ENCODE data around the gene DEFB113. TPM values are rescaled to one million over a fixed set of nuclear protein-coding genes. Genes with fewer than 3 reads are reported as not detected.

The DEFB113 gene
- total RNA-seq, 4 donors from 2014 or later: not detected

GRCh38 chr6:49937017-49937416 is 32.4 kb downstream of the DEFB113 start:
- H3K4me3 ChIP-seq: no peak overlapping the region

DNA sequence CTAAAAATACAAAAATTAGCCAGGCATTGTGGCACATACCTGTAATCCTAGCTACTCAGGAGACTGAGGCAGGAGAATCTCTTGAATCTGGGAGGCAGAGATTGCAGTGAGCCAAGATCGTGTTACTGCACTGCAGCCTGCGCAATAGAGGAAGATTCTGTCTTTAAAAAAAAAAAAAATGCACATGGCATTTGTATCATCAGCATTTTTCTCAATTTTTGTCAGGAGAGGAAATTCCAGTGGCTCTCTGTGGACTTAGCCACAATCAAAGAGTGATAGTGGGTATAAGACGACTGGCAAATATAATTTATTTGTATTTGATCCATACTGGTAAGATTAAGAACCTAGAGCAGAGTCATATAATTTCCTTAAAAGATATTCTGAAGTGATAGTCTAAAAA is 34.0 kb downstream of the DEFB113 start:
- Histone ChIP-seq H3K9me3 (no peaks in the 10 kb centered on the region), H3K4me1 (no peaks in the 10 kb centered on the region), H3K27me3 (no peaks in the 10 kb centered on the region), H3K36me3 (no peaks in the 10 kb centered on the region), H3K27ac (no peak overlapping the region), H3K4me3 (no peak overlapping the region)
- DNase-seq: no peak
- TF ChIP-seq, protein P1, sequence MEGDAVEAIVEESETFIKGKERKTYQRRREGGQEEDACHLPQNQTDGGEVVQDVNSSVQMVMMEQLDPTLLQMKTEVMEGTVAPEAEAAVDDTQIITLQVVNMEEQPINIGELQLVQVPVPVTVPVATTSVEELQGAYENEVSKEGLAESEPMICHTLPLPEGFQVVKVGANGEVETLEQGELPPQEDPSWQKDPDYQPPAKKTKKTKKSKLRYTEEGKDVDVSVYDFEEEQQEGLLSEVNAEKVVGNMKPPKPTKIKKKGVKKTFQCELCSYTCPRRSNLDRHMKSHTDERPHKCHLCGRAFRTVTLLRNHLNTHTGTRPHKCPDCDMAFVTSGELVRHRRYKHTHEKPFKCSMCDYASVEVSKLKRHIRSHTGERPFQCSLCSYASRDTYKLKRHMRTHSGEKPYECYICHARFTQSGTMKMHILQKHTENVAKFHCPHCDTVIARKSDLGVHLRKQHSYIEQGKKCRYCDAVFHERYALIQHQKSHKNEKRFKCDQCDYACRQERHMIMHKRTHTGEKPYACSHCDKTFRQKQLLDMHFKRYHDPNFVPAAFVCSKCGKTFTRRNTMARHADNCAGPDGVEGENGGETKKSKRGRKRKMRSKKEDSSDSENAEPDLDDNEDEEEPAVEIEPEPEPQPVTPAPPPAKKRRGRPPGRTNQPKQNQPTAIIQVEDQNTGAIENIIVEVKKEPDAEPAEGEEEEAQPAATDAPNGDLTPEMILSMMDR (IDR thresholded peaks at IDR 0.05): no peak

More at GRCh38 chr6:49937017-49937416, 32.4 kb downstream of the DEFB113 start:
- H3K36me3 ChIP-seq: no peaks in the 10 kb centered on the region
- H3K9me3 ChIP-seq: no peaks in the 10 kb centered on the region
- no peaks in the 10 kb centered on the region for H3K27me3 ChIP-seq
- TF ChIP-seq, protein P1 (IDR thresholded peaks at IDR 0.05): no peak
- TF ChIP-seq POLR2A (IDR thresholded peaks at IDR 0.05): no peak
- no peaks in the 10 kb centered on the region for H3K4me1 ChIP-seq
- no peak for DNase-seq
- H3K27ac ChIP-seq: no peak overlapping the region

GRCh38 chr6:49934770-49935169 is 34.7 kb downstream of the DEFB113 start:
- H3K4me1 ChIP-seq: no peaks in the 10 kb centered on the region
- H3K27me3 ChIP-seq: no peaks in the 10 kb centered on the region
- no peak for DNase-seq
- no peaks in the 10 kb centered on the region for H3K36me3 ChIP-seq
- H3K4me3 ChIP-seq: no peak overlapping the region
- no peak overlapping the region for H3K27ac ChIP-seq
- TF ChIP-seq, protein P1 (IDR thresholded peaks at IDR 0.05): no peak
- no peak for TF ChIP-seq POLR2A (IDR thresholded peaks at IDR 0.05)
- H3K9me3 ChIP-seq: no peaks in the 10 kb centered on the region

DNA sequence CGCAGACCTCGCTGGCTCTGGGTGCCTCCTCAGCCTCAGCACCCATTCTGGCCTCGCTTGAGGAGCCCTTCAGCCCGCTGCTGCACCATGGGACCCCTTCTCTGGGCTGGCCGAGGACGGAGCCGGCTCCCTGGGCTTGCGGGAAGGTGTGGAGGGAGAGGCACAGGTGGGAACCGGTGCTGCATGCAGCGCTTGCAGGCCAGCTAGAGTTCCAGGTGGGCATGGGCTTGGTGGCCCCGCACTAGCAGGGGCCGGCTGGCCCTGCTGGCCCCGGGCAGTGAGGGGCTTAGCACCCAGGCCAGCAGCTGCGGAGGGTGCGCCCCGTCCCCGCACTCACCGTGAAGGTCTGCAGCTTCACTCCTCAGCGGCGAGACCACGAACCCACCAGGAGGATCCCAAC is 35.9 kb downstream of the DEFB113 start:
- Histone ChIP-seq H3K9me3 (no peaks in the 10 kb centered on the region), H3K4me1 (no peaks in the 10 kb centered on the region), H3K27ac (no peak overlapping the region), H3K4me3 (no peak overlapping the region), H3K36me3 (no peaks in the 10 kb centered on the region), H3K27me3 (no peaks in the 10 kb centered on the region)
- no peak for DNase-seq
- TF ChIP-seq, protein P1 (IDR thresholded peaks at IDR 0.05): no peak
- TF ChIP-seq POLR2A (IDR thresholded peaks at IDR 0.05): no peak

GRCh38 chr6:49929340-49929739 is 40.1 kb downstream of the DEFB113 start:
- H3K9me3 ChIP-seq: no peaks in the 10 kb centered on the region
- no peak for TF ChIP-seq POLR2A (IDR thresholded peaks at IDR 0.05)
- TF ChIP-seq, protein P1 (IDR thresholded peaks at IDR 0.05): no peak
- no peaks in the 10 kb centered on the region for H3K36me3 ChIP-seq
- no peaks in the 10 kb centered on the region for H3K4me1 ChIP-seq
- H3K4me3 ChIP-seq: no peak overlapping the region
- H3K27ac ChIP-seq: no peak overlapping the region
- H3K27me3 ChIP-seq: no peaks in the 10 kb centered on the region
- DNase-seq: no peak

- TF ChIP-seq POLR2A (IDR thresholded peaks at IDR 0.05): no peak
- TF ChIP-seq, protein P1 (IDR thresholded peaks at IDR 0.05): no peak
- no peak overlapping the region for H3K27ac ChIP-seq
- H3K4me3 ChIP-seq: no peak overlapping the region
- no peaks in the 10 kb centered on the region for H3K36me3 ChIP-seq
- no peaks in the 10 kb centered on the region for H3K9me3 ChIP-seq
- no peak for DNase-seq
- H3K4me1 ChIP-seq: no peaks in the 10 kb centered on the region
- no peaks in the 10 kb centered on the region for H3K27me3 ChIP-seq
Observed at GRCh38 chr6:49923826-49924225, 45.6 kb downstream of the DEFB113 start.
